A673 (cell line): ENCODE data around the gene CAPN2.

Source experiments
- CTCF ChIP-seq: fragments of 300-800, 200-600 bp; sonication (generic); conservative IDR thresholded peaks from 2 replicates; pipeline ENCODE4 v1.5.1; 2017; ENCODE audit warnings: low read depth, mild to moderate bottlenecking, antibody characterized with exemption, low read length, moderate library complexity, mixed read lengths
- EZH2 ChIP-seq: fragments of 200-600 bp; sonication (generic); IDR thresholded peaks from 2 replicates; pipeline ENCODE4 v1.6.1; 2017; ENCODE audit warnings: borderline replicate concordance, low read depth, mild to moderate bottlenecking, mixed read lengths, antibody characterized with exemption, low read length; ENCODE audit not compliant: poor library complexity, severe bottlenecking

GRCh38 chr1:223783676-223784075 lies 71.3 kb downstream of the CAPN2 start:
- TF ChIP-seq CTCF (no peak), EZH2 (no peak)
